OCI-LY3 (cell line): Measurements from ENCODE around the gene FLRT1.

ENCODE experiments used
- H2AFZ ChIP-seq: fragments of 200-600, 300-600 bp; shearing (Covaris generic); 2 replicates; pipeline ENCODE4 v1.6.0; 2014; ENCODE audit warnings: antibody characterized with exemption, low read depth, low read length
- H3K27ac ChIP-seq: fragments of 200-600, 300-600 bp; sonication (generic); 2 replicates; pipeline ENCODE4 v1.5.1; 2014; ENCODE audit warnings: mild to moderate bottlenecking, low read length, moderate library complexity, mixed read lengths
- H3K27me3 ChIP-seq: fragments of 200-600, 300-600 bp; sonication (generic); 2 replicates; pipeline ENCODE4 v1.6.1; 2014; ENCODE audit warnings: low read depth, low read length, mixed read lengths
- H3K36me3 ChIP-seq: fragments of 200-600, 300-600 bp; sonication (generic); replicated peaks from 2 replicates; pipeline ENCODE3; 2014; ENCODE audit warnings: low read depth, low read length, mixed read lengths
- H3K4me1 ChIP-seq: fragments of 300-600, 200-600 bp; sonication (generic); 2 replicates; pipeline ENCODE4 v1.6.1; 2014; ENCODE audit warnings: low read length, mixed read lengths
- H3K4me2 ChIP-seq: fragments of 200-600, 300-600 bp; sonication (generic); 2 replicates; pipeline ENCODE4 v1.6.1; 2014; ENCODE audit warnings: low read length, mixed read lengths
- H3K4me3 ChIP-seq: fragments of 300-600, 200-600 bp; sonication (generic); 2 replicates; pipeline ENCODE4 v1.5.1; 2014; ENCODE audit warnings: antibody characterized with exemption, mild to moderate bottlenecking, low read length, moderate library complexity
- H3K79me2 ChIP-seq: fragments of 300-600, 200-600 bp; shearing (Covaris generic); 2 replicates; pipeline ENCODE4 v1.6.1; 2014; ENCODE audit warnings: mild to moderate bottlenecking, low read length, mixed read lengths
- H3K9ac ChIP-seq: fragments of 300-600, 200-600 bp; shearing (Covaris generic); 2 replicates; pipeline ENCODE4 v1.6.0; 2014; ENCODE audit warnings: mild to moderate bottlenecking, low read length, moderate library complexity
- H3K9me3 ChIP-seq: fragments of 200-600, 300-600 bp; shearing (Covaris generic); 2 replicates; pipeline ENCODE4 v1.6.1; 2014; ENCODE audit warnings: low read length, mixed read lengths; ENCODE audit not compliant: insufficient read depth
- H4K20me1 ChIP-seq: fragments of 200-600, 300-600 bp; sonication (generic); 2 replicates; pipeline ENCODE4 v1.6.1; 2016; ENCODE audit warnings: low read length, mixed read lengths; ENCODE audit not compliant: insufficient read depth
- CTCF ChIP-seq: fragments of 200-600, 300-600 bp; sonication (generic); IDR thresholded peaks from 2 replicates; pipeline ENCODE4 v1.5.1; 2014; ENCODE audit warnings: antibody characterized with exemption, low read length, low read depth
- EZH2phosphoT487 ChIP-seq: fragments of 200-600 bp; shearing (Covaris generic); IDR thresholded peaks from 2 replicates; pipeline ENCODE4 v1.6.1; 2018; ENCODE audit warnings: antibody characterized with exemption, mixed run types, low read depth

Gene FLRT1

DNA sequence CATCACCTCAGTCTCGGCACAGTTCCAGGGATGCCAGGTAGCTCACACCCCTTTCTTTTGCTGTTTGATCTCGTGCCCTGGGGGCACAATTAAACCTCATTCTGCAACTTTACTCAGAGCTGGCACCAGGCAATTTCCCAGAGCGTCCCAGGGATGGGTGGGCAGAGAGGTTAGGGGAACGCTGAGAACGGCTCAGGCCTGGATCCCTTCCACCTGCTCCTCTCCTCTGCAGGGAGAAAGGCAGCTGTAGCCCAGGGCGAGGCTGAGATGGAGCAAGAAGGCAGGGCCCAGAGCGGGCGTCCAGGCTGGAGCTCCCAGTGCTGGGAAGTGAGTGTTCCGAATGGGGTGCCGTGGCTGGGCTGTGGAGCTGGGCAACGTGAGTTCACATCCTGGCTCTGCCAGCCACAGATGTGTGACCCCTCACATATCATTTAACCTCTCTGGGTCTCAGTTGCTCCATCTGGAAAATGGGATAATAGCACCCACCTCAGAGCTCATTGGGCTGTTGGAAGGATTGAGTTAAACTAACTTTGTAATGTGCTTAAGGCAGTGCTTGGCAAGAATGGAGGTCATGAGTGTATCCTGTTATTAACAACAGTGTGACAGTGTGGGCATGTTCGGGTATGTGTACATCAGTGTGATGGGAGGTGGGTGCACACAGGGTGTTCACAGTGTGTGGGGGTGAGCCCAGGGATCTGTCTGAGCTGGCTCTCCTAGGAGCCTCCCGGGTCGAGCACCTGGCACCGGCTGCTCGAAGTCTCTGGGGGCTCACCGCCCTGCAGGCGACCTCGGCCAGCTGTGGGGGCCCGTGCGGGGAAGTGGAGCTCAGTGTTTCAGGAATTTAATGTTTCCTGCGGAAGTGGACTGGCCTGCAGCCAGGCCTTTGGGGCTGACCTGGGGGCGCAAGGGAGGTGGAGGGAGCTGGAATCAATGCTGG is 34.0 kb upstream of the FLRT1 start:
- TF ChIP-seq EZH2phosphoT487 (no peak), CTCF (no peak)
- H4K20me1 ChIP-seq, result peaks cover 14% of the 10 kb centered on the region; the same call in 1 of the 2 replicates
- H3K4me3 ChIP-seq, result no peak overlapping the region
- peaks cover 14% of the 10 kb centered on the region for H3K36me3 ChIP-seq
- H3K4me1 ChIP-seq, result peaks cover 11% of the 10 kb centered on the region; the same call in 1 of the 2 replicates
- no peaks in the 10 kb centered on the region for H3K27me3 ChIP-seq
- H3K79me2 ChIP-seq, result no peaks in the 10 kb centered on the region
- H2AFZ ChIP-seq, result no peak overlapping the region
- H3K4me2 ChIP-seq, result no peak overlapping the region
- no peak overlapping the region for H3K9ac ChIP-seq
- H3K9me3 ChIP-seq, result no peaks in the 10 kb centered on the region
- no peak overlapping the region for H3K27ac ChIP-seq

GRCh38 chr11:64003807-64004589 is 31.7 kb upstream of the FLRT1 start:
- H3K4me3 ChIP-seq, result no peak overlapping the region
- no peak overlapping the region for H3K9ac ChIP-seq
- peaks cover 5% of the 10 kb centered on the region; the same call in 1 of the 2 replicates for H4K20me1 ChIP-seq
- H3K79me2 ChIP-seq, result no peaks in the 10 kb centered on the region
- H3K4me2 ChIP-seq, result no peak overlapping the region
- no peak overlapping the region for H2AFZ ChIP-seq
- H3K27ac ChIP-seq, result no peak overlapping the region
- no peaks in the 10 kb centered on the region for H3K9me3 ChIP-seq
- no peaks in the 10 kb centered on the region for H3K36me3 ChIP-seq
- TF ChIP-seq EZH2phosphoT487 (no peak), CTCF (no peak)
- H3K27me3 ChIP-seq, result no peaks in the 10 kb centered on the region
- peaks cover 11% of the 10 kb centered on the region; the same call in 1 of the 2 replicates for H3K4me1 ChIP-seq

GRCh38 chr11:64004590-64004984 is 31.1 kb upstream of the FLRT1 start:
- Histone ChIP-seq H3K79me2 (no peaks in the 10 kb centered on the region), H3K9ac (no peak overlapping the region), H2AFZ (no peak overlapping the region), H3K36me3 (no peaks in the 10 kb centered on the region), H3K4me2 (no peak overlapping the region), H3K27me3 (no peaks in the 10 kb centered on the region), H3K4me1 (peaks cover 11% of the 10 kb centered on the region; the same call in 1 of the 2 replicates), H3K9me3 (no peaks in the 10 kb centered on the region), H4K20me1 (peaks cover 5% of the 10 kb centered on the region; the same call in 1 of the 2 replicates), H3K27ac (no peak overlapping the region), H3K4me3 (no peak overlapping the region)
- TF ChIP-seq EZH2phosphoT487, result no peak
- no peak for TF ChIP-seq CTCF

GRCh38 chr11:64005691-64006090 is 30.0 kb upstream of the FLRT1 start:
- Histone ChIP-seq H3K4me3 (no peak overlapping the region), H2AFZ (no peak overlapping the region), H3K4me2 (no peak overlapping the region), H4K20me1 (no peaks in the 10 kb centered on the region), H3K9ac (no peak overlapping the region), H3K36me3 (no peaks in the 10 kb centered on the region), H3K4me1 (peaks cover 3% of the 10 kb centered on the region; the same call in 1 of the 2 replicates), H3K79me2 (no peaks in the 10 kb centered on the region), H3K27me3 (no peaks in the 10 kb centered on the region), H3K27ac (no peak overlapping the region), H3K9me3 (peaks cover 6% of the 10 kb centered on the region; the same call in 1 of the 2 replicates)
- TF ChIP-seq CTCF, result no peak
- TF ChIP-seq EZH2phosphoT487, result no peak
